ENCODE measurements around the gene NCKAP5. TPM values are rescaled to one million over a fixed set of nuclear protein-coding genes. Genes with fewer than 3 reads are reported as not detected.
"Not testable (repeated sequence)": the region's sequence is repeated elsewhere in the genome, so short reads cannot be mapped to it uniquely, and the experiment has no call there.

The NCKAP5 gene
- total RNA-seq, 1 experiment from 2014 or later = 0.07 TPM

- no peak for DNase-seq (ENCODE audit: low spot score)
These were observed 302.0 kb downstream of the NCKAP5 start for GRCh38 chr2:133266041-133266925.

- no peak for DNase-seq (ENCODE audit: low spot score)
These were observed 302.8 kb downstream of the NCKAP5 start for GRCh38 chr2:133265432-133265949.

DNA sequence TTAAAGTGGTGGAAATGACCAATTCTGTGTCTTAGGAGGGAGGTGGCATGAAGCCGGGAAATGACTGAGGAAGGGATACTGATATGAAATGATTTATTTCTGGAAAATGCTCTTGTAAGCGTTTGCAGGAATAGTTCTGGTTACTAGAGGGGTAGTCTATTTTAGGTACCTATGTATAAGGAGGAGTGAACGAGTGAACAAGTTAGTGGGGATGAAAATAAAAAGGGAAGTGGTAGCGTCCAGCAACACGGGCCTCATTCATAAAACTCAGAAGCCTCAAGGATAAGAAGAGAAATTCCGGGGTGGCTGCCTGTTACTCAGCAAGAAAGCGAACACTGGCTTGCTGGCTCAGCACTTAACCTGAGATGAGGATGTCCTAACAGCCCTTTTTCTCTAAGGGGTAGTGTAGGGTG is 303.3 kb downstream of the NCKAP5 start:
- no peak for DNase-seq (ENCODE audit: low spot score)

DNA sequence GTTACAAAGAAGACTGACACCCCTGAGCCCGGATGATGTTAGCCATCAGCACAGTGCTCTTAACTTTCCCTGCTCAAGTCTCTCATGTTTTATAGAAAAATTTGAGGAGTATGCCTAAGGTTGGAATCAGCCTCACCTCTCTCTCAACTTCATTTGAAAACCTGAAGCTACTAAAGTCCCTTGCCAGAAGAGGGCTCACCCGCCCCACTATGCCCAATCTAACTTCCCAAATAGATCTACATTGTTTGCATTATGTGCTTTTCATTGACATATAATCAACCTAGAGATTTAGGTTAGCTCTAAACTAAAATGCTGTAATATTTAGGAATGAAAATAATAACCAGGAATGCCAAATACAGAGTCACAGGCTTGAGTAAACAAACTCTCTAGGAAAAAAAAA is 305.4 kb downstream of the NCKAP5 start:
- peak; percentile 11 for DNase-seq (ENCODE audit: low spot score)

DNA sequence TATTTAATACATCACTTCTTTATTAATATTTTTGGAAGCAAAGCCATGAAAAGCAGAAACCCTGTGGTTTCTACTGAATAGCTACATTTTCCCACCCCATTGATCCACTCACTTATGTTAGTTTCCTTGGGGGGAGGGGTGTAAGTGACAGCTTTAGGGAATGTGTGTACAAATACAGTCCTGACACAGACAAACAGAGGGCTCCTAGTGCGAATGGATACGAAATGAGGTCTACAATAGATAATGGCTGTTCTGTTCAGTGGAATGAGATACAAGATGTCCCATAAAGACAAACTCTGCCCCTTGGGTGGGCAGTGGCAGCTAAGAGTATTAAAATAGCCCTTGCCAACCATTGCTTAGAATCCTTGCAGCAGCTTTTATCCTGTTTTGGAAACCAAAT is 312.9 kb downstream of the NCKAP5 start:
- no peak for DNase-seq (ENCODE audit: low spot score)

- DNase-seq (ENCODE audit: low spot score) = no peak
These were observed 314.5 kb downstream of the NCKAP5 start for GRCh38 chr2:133253793-133254192.

DNA sequence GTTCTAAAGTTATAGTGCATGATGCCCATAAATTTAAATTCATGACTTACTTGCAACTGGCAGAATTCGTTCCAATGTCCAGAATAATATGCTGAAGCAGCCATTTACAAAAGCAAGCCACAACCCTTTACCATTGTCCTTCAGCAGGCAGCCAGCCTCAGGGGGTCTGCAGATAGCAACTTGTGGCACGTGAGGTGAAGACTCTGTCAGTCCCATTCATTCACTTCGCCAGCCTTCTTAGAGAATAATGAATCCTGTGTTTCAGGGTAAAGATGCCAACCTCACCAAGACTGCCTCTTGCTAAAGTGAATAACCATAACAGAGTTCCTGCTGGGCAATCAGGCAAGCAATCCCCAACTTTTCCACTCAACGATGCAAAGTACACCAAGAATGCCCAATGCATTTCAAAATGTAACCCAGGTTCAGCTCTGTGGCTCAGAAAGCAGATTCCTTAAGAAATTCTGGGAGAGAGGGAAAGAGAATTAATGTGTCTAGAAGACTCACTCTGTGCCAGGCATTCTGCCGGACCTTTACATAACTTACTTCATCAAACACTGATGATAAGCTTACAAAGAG is 315.4 kb downstream of the NCKAP5 start:
- no peak for DNase-seq (ENCODE audit: low spot score)

- DNase-seq (ENCODE audit: low spot score) = no peak
These were observed 318.9 kb downstream of the NCKAP5 start for GRCh38 chr2:133249362-133249761.

GRCh38 chr2:133248264-133248663 is 320.0 kb downstream of the NCKAP5 start:
- no peak for DNase-seq (ENCODE audit: low spot score)

GRCh38 chr2:133247631-133248030 is 320.6 kb downstream of the NCKAP5 start:
- DNase-seq (ENCODE audit: low spot score) = no peak

DNA sequence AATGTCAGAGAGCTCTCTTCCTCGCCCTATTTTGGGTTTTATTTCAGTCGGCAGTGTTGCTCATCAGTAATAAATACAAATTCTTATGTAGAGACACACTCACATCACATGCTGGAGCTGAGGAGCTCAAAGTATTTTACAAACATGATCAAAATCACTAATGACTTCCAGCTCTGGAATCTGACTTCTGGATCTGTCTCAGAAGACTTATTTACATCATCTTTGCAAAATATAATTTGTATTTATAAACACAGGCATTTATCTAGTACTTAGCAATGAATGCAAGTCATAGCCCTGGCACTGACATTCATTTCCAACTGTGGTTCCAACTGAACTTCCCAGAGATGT is 327.1 kb downstream of the NCKAP5 start:
- DNase-seq (ENCODE audit: low spot score) = no peak

- peak; percentile 2 for DNase-seq (ENCODE audit: low spot score)
These were observed 327.6 kb downstream of the NCKAP5 start for GRCh38 chr2:133240491-133241223.

GRCh38 chr2:133235968-133236367 is 332.3 kb downstream of the NCKAP5 start:
- no peak for DNase-seq (ENCODE audit: low spot score)

DNA sequence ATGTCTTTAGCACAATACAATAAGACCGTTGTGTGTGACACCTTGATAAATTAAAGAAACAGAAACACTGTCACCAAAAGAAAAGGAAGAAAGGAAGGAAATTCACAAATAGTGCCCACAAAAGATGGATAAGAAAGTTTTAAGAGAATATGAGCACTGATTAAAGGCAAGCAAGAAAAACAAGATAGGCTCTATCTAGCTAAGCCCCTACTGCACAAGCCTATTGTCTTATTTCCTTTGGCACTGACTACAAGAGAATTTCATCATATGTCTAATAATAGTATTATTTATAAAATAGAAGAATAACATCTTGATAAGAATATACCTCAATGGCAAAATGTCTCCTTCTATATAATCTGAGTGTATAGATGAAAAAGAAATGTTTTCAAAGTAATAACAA is 335.7 kb downstream of the NCKAP5 start:
- no peak for DNase-seq (ENCODE audit: low spot score)

DNA sequence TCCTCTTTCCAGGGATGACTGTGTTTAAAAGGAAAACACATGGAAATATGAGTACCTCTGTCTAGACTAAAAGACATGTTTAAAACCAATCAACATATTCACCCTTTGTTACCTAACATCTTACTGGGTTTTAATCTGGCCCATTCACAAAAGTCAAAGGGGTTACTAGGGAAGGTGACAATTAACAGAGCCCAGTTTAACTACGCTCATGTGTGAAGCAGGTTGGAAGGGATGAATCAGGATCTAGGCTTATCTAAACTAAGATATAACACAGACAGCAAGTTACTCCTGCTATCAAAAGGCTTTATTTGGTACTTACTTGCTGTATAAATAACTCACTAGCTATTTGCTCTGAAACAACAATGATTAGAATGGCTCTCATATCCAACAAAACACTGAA is 337.0 kb downstream of the NCKAP5 start:
- no peak for DNase-seq (ENCODE audit: low spot score)

DNA sequence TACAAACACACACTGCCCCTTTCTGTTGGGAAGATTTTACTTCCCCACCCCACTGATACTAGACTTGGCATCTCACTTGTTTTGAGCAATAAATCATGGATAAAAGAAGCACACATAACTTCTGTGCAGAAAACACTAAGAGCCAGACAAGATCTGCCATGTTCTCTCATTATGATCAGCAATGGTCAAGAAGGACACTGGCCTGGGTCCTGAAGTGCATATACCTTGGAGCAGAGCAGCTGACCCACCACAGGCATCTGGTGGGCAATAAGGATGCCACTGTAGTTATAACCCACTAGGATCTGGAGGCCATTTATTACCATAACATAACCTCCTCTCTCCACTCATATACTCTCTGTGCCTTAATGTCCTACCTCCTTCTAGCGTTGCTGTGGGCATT is 338.3 kb downstream of the NCKAP5 start:
- no peak for DNase-seq (ENCODE audit: low spot score)

- no peak for DNase-seq (ENCODE audit: low spot score)
These were observed 345.0 kb downstream of the NCKAP5 start for GRCh38 chr2:133223226-133223625.

GRCh38 chr2:133221398-133221797 is 346.9 kb downstream of the NCKAP5 start:
- DNase-seq (ENCODE audit: low spot score) = no peak

DNA sequence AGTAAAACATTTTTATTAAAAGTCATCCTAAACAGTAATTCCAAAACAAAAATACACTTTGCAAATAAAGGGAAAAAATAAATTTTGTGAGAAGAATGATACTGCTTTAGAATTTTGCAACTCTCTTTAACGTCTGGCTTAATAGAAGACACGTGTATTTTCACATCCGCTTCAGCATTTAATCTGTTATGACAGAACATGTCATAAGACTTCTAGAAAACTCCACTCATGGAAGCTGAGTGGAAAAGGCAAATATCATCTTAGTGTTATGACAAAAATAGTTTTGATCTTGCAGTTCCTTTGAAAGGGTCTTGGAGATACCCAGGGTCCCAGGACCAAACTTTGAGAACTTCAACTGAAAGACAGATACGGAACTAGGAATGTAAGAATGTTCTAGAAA is 350.1 kb downstream of the NCKAP5 start:
- DNase-seq (ENCODE audit: low spot score) = no peak

GRCh38 chr2:133215477-133215876 is 352.8 kb downstream of the NCKAP5 start:
- no peak for DNase-seq (ENCODE audit: low spot score)

GRCh38 chr2:133213651-133214050 is 354.6 kb downstream of the NCKAP5 start:
- DNase-seq (ENCODE audit: low spot score) = no peak

DNA sequence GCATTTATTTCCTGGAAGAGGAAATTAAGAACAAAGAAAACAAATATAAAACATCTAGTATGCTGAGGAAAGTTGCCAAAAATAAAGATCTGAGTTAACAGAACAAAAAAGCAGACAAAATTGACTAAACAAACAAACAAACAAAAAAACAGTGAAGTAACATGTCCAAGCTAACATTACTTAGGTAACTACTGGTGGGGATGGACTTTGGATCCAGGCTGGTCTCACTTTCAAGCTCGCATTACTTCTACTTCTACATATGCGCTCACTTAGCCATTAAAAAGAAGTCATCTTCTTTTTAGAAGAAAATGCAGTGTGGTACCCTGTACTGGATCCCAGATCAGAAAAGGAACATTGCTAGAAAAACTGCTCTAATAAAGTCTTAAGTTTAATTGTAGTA is 358.9 kb downstream of the NCKAP5 start:
- DNase-seq (ENCODE audit: low spot score) = no peak

GRCh38 chr2:133206666-133207065 is 361.6 kb downstream of the NCKAP5 start:
- not testable (repeated sequence) for DNase-seq (ENCODE audit: low spot score)

Data from A172 (cell line).